ENCODE measurements around the gene CLEC10A.

DNA sequence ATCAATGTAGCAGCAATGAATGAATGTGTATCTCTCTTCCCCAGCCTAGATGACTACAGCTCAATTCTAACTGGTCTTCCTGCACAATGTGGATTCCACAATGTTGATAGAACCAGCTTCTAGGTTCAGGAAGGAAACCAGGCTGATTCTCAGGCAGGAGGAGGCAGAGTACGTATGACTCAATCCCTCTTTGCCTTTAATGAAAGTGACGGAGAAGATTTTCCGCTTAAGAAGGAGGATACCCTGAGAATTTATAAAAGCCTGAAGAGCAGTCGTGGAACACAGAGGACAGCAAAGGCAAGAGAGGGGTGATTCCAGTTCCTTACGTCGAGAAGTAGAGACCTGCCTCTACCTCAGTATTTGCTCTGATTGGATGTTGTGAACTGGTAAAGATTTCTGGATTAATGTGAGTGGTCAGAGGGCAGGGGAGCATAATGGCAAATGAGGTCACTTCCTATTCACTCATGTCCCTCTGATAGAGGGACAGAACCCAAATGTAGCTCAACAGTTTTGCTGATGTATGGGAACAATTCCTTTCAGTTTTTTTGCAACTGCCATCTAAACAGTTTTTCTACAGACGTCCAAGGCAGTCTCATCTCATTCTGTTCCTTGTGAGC lies 21.1 kb downstream of the CLEC10A start:
- TF ChIP-seq, protein P1, sequence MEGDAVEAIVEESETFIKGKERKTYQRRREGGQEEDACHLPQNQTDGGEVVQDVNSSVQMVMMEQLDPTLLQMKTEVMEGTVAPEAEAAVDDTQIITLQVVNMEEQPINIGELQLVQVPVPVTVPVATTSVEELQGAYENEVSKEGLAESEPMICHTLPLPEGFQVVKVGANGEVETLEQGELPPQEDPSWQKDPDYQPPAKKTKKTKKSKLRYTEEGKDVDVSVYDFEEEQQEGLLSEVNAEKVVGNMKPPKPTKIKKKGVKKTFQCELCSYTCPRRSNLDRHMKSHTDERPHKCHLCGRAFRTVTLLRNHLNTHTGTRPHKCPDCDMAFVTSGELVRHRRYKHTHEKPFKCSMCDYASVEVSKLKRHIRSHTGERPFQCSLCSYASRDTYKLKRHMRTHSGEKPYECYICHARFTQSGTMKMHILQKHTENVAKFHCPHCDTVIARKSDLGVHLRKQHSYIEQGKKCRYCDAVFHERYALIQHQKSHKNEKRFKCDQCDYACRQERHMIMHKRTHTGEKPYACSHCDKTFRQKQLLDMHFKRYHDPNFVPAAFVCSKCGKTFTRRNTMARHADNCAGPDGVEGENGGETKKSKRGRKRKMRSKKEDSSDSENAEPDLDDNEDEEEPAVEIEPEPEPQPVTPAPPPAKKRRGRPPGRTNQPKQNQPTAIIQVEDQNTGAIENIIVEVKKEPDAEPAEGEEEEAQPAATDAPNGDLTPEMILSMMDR (IDR thresholded peaks at IDR 0.05): no peak
- TF ChIP-seq POLR2AphosphoS5 (IDR thresholded peaks at IDR 0.05; ENCODE audit: low read depth, low read length): no peak
- TF ChIP-seq SIN3A (IDR thresholded peaks at IDR 0.05; ENCODE audit: borderline replicate concordance, insufficient read depth, low read depth, low read length): no peak
- TF ChIP-seq, protein P2, sequence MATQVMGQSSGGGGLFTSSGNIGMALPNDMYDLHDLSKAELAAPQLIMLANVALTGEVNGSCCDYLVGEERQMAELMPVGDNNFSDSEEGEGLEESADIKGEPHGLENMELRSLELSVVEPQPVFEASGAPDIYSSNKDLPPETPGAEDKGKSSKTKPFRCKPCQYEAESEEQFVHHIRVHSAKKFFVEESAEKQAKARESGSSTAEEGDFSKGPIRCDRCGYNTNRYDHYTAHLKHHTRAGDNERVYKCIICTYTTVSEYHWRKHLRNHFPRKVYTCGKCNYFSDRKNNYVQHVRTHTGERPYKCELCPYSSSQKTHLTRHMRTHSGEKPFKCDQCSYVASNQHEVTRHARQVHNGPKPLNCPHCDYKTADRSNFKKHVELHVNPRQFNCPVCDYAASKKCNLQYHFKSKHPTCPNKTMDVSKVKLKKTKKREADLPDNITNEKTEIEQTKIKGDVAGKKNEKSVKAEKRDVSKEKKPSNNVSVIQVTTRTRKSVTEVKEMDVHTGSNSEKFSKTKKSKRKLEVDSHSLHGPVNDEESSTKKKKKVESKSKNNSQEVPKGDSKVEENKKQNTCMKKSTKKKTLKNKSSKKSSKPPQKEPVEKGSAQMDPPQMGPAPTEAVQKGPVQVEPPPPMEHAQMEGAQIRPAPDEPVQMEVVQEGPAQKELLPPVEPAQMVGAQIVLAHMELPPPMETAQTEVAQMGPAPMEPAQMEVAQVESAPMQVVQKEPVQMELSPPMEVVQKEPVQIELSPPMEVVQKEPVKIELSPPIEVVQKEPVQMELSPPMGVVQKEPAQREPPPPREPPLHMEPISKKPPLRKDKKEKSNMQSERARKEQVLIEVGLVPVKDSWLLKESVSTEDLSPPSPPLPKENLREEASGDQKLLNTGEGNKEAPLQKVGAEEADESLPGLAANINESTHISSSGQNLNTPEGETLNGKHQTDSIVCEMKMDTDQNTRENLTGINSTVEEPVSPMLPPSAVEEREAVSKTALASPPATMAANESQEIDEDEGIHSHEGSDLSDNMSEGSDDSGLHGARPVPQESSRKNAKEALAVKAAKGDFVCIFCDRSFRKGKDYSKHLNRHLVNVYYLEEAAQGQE (IDR thresholded peaks at IDR 0.05; ENCODE audit: insufficient read depth in 1 of 2, low read depth in 2 of 2, low read length in 1 of 2): no peak
